VCaP (cell line): ENCODE results near the gene MATN3.

Source experiments
- H3K27ac ChIP-seq: fragments of 450-650 bp; 2 replicates; pipeline ENCODE4 v1.5.1; 2017
- TF ChIP-seq, protein P1 (sequence below): fragments of 450-650 bp; conservative IDR thresholded peaks from 2 replicates; pipeline ENCODE4 v1.5.1; 2017; ENCODE audit warnings: mild to moderate bottlenecking, moderate library complexity

MATN3 gene

DNA sequence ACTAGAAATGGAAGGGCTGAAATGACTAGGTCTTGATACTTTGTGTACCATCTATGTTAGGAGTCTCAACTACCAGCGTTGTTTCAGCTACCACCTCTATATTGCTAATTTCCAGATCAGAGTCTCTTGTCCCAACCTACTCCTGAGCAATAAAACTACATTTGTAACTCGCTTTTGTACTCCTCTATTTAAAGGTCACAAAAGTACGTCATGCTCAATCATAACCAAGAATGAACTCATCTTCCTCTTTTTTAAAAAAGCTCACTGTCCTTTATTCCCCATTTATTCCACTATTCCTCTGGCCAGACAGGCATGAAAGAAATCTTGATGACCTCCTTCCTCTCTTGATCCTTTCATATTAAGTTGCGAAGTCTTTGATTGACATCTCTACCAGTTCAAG, 11.2 kb upstream of the MATN3 start:
- TF ChIP-seq, protein P1, sequence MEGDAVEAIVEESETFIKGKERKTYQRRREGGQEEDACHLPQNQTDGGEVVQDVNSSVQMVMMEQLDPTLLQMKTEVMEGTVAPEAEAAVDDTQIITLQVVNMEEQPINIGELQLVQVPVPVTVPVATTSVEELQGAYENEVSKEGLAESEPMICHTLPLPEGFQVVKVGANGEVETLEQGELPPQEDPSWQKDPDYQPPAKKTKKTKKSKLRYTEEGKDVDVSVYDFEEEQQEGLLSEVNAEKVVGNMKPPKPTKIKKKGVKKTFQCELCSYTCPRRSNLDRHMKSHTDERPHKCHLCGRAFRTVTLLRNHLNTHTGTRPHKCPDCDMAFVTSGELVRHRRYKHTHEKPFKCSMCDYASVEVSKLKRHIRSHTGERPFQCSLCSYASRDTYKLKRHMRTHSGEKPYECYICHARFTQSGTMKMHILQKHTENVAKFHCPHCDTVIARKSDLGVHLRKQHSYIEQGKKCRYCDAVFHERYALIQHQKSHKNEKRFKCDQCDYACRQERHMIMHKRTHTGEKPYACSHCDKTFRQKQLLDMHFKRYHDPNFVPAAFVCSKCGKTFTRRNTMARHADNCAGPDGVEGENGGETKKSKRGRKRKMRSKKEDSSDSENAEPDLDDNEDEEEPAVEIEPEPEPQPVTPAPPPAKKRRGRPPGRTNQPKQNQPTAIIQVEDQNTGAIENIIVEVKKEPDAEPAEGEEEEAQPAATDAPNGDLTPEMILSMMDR = no peak
- no peak overlapping the region for H3K27ac ChIP-seq

DNA sequence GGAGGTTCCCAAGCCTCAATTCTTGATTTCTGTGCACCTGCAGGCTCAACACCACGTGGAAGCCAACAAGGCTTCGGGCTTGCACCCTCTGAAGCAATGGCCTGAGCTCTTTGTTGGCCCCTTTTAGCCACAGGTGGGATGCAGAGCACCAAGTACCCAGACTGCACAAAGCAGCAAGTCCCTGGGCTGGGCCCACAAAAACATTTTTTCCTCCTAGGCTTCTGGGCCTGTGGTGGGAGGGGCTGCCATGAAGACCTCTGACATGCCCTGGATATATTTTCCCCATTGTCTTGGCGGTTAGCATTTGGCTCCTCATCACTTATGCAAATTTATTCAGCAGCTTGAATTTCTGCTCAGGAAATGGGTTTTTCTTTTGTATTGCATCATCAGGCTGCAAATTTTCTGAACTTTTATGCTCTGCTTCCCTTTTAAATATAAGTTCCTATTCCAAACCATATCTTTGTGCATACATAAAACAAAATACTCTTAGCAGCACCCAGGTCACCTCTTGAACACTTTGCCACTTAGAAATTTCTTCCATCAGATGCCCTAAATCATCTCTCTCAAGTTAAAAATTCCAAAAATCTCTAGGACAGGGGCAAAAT, 9.0 kb upstream of the MATN3 start:
- TF ChIP-seq, protein P1 = no peak
- no peak overlapping the region for H3K27ac ChIP-seq

DNA sequence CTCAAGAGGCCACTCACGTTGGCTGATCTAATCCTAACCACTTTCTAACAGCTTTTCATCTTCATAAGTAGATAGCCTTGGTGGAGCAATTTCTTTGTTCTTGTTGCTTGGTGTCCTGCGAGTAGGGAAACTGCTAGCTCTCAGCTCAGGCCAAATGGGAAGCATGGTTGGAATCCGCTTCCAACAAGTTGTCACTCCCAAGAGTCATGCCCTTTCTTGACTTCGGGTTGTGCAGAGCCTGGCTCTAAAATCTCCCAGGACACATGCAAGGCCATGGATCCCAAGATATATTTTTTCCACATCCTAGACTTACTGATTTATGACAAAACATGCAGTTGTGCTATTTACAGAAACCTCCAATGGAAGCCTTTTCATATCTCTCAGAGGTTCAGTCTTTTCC, 7.3 kb upstream of the MATN3 start:
- H3K27ac ChIP-seq = no peak overlapping the region
- TF ChIP-seq, protein P1 = no peak

DNA sequence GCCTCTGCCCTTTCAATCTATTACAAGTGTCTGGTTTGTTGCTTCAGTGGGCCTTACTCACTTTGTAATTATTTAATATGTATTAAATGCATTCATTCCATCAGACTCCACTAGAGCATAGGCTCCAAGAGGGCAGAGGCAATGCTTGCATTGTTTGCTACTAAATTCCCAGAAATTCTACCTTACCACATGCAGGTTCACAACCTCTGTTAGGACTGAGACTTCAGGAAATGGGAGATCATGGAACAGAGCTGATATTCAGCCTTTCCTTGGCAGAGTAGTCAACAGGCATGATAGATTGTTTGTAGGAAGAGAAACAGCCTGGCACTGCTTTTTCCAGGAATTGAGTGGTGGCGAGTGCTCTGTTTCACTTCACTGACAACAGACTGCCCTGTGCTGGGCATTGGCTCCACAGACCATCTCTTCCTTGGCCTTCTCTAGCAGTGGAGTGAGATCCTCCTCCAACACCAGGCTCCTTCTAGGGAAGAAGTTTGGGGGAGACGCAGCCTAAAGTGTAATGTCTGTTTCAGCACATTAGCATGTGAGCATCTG, 6.2 kb upstream of the MATN3 start:
- H3K27ac ChIP-seq = no peak overlapping the region

DNA sequence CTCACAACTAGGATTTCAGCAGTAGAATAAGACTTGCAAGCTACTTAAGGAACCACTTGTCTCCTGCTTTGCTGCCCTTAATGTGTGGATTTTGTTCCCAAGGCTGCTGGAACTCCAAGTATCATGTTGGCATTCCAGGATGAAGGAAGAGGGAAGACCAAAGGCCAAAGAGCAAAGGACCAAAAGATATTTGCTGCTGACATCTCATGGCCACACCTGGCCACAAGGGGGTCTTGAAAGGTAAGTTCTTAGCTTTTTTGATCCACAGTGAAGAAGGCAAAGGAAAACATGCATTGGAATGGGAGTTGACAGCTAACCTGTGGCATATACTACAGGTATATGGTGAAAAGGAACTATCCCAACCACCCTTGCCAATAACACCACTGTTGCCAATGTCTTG, 3.9 kb upstream of the MATN3 start:
- TF ChIP-seq, protein P1 = no peak
- no peak overlapping the region for H3K27ac ChIP-seq

More for the DNA sequence above, 6.2 kb upstream of the MATN3 start:
- TF ChIP-seq, protein P1 = no peak

DNA sequence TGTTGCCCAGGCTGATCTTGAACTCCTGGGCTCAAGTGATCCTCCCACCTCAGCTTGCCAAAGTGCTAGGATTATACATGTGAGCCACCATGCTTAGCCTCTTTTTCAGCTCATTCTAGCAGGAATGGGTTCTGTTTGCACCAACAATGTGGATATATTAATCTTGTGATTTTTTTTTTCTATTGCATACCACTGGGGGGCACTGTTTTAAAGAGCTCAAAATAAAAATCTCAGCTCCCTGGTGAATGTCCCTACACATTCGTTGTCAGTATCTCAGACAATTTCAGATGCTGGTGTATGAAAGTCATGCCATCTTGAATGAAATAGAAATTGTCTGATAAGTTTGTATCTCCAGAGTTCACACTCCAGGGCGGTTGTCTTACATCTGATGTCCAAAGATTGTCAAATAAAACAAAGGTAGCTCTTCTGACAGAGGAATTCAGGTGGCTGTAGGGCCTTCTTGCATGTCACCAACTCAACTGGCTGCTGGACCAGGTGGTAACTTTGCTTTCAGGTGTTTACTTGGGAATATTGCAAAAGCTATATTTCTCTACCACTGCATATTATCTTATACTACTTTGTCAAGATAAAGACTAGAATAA, 3.1 kb upstream of the MATN3 start:
- TF ChIP-seq, protein P1 = peak; percentile 74
- H3K27ac ChIP-seq = no peak overlapping the region

DNA sequence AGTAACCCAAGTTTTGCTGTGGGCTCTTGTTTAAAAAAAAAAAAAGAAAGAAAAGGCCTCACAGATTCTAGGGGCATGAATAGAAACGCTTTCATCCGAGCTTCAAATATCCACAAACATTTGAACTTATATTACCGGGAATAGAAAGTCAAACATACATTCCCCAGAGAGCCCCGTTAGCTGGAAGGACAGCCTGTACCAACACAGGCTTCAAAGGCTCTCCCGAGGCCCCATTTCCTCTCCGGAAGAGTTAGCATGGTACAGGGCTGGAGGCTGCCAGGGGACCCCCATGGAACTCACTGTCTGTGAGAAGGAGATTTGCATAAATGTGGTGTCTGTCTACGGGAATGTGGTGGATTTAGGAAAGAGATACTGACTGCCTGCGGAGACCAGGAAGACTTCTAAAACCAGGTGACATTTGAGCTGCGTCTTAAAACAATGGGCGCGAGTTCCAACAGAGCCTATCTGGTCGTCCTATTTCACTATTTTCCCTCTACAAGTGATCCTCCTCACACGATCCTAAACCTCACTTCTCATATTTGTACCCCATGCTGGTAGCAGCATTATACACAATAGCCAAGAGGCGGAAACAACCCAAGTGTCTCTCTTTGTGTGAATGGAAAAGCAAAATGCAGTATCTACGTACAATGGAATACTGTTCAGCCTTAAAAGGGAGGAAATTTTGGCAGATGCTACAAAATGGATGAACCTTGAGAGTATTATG, 820 bp upstream of the MATN3 start:
- H3K27ac ChIP-seq = no peak overlapping the region; the same call in 1 of the 2 replicates
- TF ChIP-seq, protein P1 = no peak
